Type B pancreatic cell (in vitro differentiated cells): Measurements from ENCODE around the gene PKHD1. TPM values are rescaled to one million over a fixed set of nuclear protein-coding genes. Genes with fewer than 3 reads are reported as not detected.

Experiments used
- DNase-seq: peaks from one replicate; pipeline ENCODE4 v3.0.0; 2021; ENCODE audit warnings: mixed read lengths; ENCODE audit not compliant: unreplicated experiment; ENCODE audit errors: extremely low spot score
- H3K27ac Mint-ChIP-seq: 2 replicates; pipeline ENCODE4 v1.8.0; 2021; ENCODE audit warnings: mild to moderate bottlenecking, mixed read lengths
- H3K27me3 Mint-ChIP-seq: 2 replicates; pipeline ENCODE4 v1.8.0; 2021; ENCODE audit warnings: mixed read lengths
- H3K36me3 Mint-ChIP-seq: 2 replicates; pipeline ENCODE4 v1.8.0; 2021; ENCODE audit warnings: mixed read lengths
- H3K4me1 Mint-ChIP-seq: one replicate; pipeline ENCODE4 v1.8.0; 2021; ENCODE audit warnings: mixed read lengths; ENCODE audit not compliant: unreplicated experiment
- H3K4me3 Mint-ChIP-seq: 2 replicates; pipeline ENCODE4 v1.8.0; 2021; ENCODE audit warnings: mild to moderate bottlenecking, mixed read lengths
- H3K9me3 Mint-ChIP-seq: 2 replicates; pipeline ENCODE4 v1.8.0; 2021; ENCODE audit warnings: mixed read lengths
- CTCF ChIP-seq: fragments of 200-600 bp; sonication (generic); conservative IDR thresholded peaks from 2 replicates; pipeline ENCODE4 v1.5.0; 2021; ENCODE audit warnings: antibody characterized with exemption, mild to moderate bottlenecking
- total RNA-seq: library from RNA; stranded (reverse); gene quantifications from 2 replicates; pipeline ENCODE4 v1.2.1, GENCODE V29; 2021; ENCODE audit warnings: low replicate concordance

Gene PKHD1
- total RNA-seq, 1 donor from 2014 or later = 0.75 TPM

DNA sequence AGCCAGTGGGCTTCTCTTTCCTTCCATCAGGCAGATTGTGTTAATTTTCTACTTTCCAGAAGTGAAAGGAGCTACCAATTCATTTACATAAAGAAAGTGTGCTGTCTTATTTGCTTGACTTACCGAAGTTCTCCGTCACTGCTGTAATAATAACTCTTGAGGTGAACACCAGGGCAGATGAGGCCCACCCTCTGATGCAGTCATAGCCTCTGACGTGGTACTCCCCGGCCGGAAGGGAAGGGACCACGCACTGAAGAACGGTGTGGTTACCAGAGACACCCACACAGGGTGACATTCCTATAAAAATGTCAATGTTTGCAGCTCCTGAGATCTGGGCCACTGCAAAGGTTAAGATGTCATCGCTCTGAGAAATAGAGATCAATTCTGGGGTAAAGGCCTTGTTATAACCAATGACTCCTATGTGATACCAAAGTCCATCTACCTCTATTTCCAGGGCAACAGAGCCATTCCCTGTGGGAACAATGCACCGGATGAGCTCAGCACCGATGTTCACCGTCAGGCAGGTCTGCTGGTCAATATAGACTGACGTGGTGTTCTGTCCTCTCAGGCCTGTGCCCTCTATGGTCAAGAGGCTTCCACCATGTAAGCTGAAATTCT, 62.9 kb downstream of the PKHD1 start:
- no peak overlapping the region for H3K4me3 Mint-ChIP-seq
- no peaks in the 10 kb centered on the region for H3K4me1 Mint-ChIP-seq
- no peaks in the 10 kb centered on the region for H3K36me3 Mint-ChIP-seq
- H3K9me3 Mint-ChIP-seq = no peaks in the 10 kb centered on the region
- no peak overlapping the region for H3K27ac Mint-ChIP-seq
- no peak for DNase-seq
- TF ChIP-seq CTCF = no peak
- peaks cover 10% of the 10 kb centered on the region for H3K27me3 Mint-ChIP-seq

GRCh38 chr6:52022675-52023074, 64.7 kb downstream of the PKHD1 start:
- no peaks in the 10 kb centered on the region for H3K36me3 Mint-ChIP-seq
- no peak for TF ChIP-seq CTCF
- no peaks in the 10 kb centered on the region for H3K4me1 Mint-ChIP-seq
- H3K27me3 Mint-ChIP-seq = peaks cover 10% of the 10 kb centered on the region
- H3K27ac Mint-ChIP-seq = no peak overlapping the region
- DNase-seq = no peak
- H3K9me3 Mint-ChIP-seq = no peaks in the 10 kb centered on the region
- no peak overlapping the region for H3K4me3 Mint-ChIP-seq

DNA sequence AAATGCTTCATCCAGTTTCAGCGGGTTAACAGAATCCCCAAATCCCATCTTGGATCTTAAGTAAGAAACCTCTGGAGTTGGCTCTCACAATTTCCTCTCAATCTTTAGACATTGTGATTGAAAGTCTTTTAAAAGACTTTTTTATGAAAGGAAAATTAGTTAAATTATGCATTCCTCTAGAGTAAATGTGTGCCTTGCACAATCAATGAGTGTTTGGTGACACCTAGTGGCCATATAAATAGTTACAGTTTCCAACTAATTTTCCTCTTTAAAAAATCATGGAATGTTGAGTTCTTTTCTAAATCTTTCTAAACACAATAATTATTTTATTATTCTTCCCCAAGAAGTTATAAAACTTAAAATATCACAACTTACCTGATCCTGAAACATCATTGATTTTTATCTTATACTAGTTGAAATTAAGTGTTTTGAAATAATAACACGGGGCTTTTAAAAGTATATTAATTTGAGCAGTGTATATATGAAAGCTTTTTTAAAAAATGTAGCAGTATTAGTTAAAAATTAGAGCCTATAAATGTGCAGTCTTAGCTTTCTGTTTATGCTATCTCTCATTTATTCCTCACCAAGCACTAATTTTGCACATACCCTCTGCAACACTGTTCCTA, 66.4 kb downstream of the PKHD1 start:
- H3K9me3 Mint-ChIP-seq = no peaks in the 10 kb centered on the region
- no peak overlapping the region for H3K27ac Mint-ChIP-seq
- H3K27me3 Mint-ChIP-seq = peaks cover 10% of the 10 kb centered on the region
- H3K4me3 Mint-ChIP-seq = no peak overlapping the region
- DNase-seq = no peak
- no peaks in the 10 kb centered on the region for H3K4me1 Mint-ChIP-seq
- H3K36me3 Mint-ChIP-seq = no peaks in the 10 kb centered on the region
- TF ChIP-seq CTCF = peak; percentile 95

DNA sequence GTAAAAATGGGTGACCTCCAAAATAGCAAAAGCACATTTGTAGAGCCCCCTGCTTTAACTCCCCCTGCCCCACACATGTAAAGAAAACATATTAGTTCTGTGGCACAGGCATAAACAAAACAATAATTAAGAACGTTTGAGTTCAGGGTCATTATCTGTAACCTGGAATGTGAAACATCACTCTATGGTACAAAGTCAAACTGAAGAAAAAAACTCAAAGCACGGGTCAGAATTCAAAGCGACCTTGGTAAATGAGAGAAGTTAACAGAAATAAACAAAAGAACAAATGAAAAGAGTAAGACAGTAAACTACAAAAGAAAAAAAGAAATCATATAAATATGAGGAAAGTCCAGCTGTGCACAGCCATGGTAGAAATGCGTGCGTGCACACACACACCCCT, 67.5 kb downstream of the PKHD1 start:
- Mint-ChIP-seq H3K4me1 (no peaks in the 10 kb centered on the region), H3K4me3 (no peak overlapping the region), H3K9me3 (no peaks in the 10 kb centered on the region), H3K27me3 (peaks cover 10% of the 10 kb centered on the region), H3K27ac (no peak overlapping the region), H3K36me3 (no peaks in the 10 kb centered on the region)
- no peak for DNase-seq
- TF ChIP-seq CTCF = no peak

GRCh38 chr6:52019092-52019491, 68.3 kb downstream of the PKHD1 start:
- no peaks in the 10 kb centered on the region for H3K36me3 Mint-ChIP-seq

More at GRCh38 chr6:52019092-52019491, 68.3 kb downstream of the PKHD1 start:
- no peak for DNase-seq
- Mint-ChIP-seq H3K27me3 (peaks cover 10% of the 10 kb centered on the region), H3K4me1 (no peaks in the 10 kb centered on the region), H3K27ac (no peak overlapping the region), H3K9me3 (no peaks in the 10 kb centered on the region), H3K4me3 (no peak overlapping the region)
- no peak for TF ChIP-seq CTCF
